Inferior parietal cortex (tissue), 1 donor: ENCODE data around the gene FAAP100.
A peak's percentile ranks its signal among the peaks of the same experiment; 100 is the strongest.

Experiments used
- DNase-seq: peaks from one replicate; pipeline ENCODE4 v3.0.0-alpha.2; 2016; ENCODE audit errors: extremely low spot score

The FAAP100 gene

DNA sequence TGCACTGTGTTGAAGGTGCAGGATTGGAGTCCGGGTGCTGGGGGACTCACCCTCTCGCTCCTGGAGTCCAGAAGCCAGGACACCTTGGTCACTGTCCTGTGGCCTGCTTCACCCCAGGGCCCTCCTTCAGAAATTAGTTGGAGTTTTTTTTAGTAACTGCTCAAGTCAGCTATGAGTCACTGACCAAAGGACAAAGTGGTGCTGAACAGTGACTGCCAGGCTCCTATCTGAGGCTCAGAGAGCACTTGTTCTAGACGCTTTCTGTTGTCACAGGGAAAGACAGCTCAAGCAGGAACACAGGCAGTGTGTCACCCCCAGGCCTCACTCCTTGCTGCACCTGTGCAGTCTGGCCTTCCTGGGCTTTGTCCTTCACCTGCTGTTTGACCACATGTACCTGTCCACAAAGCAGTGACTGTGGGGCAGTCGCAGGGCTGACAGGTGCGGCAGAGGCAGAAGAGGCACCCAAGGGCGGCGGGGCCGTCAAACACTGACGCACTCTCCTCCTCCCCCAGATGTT lies 4.1 kb upstream of the FAAP100 start:
- DNase-seq = no peak

DNA sequence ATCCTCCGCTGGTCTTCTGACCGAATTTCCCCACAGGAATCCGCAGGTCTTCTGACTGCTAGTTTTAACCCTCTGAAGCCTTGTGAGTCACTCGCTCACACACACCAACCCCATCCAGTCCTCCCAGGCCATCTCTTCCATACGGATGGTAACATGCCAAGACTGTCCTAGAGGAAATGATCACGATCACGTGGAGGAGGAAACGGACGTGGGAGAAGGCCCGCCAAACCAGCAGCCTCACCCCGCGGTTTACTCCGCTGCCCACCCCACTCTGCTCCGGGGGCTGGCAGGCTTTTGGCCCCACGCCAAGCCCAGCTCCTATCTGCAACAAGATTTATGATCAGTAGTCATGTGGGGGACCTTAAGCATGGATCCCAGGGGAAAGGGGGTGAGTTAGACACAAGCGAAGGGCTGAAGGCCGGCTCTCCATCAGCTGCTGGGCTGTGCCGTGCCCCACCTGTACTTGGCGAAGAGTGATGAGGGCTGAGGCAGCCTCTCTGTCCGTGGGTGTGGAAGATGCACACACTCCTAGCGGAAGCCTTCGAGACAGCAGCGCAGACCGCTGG lies 1.5 kb upstream of the FAAP100 start:
- peak; percentile 22 for DNase-seq

- DNase-seq = peak; percentile 28
These were observed 964 bp upstream of the FAAP100 start for GRCh38 chr17:81553018-81553615.

GRCh38 chr17:81551458-81552243 lies 502 bp downstream of the FAAP100 start:
- DNase-seq = no peak

DNA sequence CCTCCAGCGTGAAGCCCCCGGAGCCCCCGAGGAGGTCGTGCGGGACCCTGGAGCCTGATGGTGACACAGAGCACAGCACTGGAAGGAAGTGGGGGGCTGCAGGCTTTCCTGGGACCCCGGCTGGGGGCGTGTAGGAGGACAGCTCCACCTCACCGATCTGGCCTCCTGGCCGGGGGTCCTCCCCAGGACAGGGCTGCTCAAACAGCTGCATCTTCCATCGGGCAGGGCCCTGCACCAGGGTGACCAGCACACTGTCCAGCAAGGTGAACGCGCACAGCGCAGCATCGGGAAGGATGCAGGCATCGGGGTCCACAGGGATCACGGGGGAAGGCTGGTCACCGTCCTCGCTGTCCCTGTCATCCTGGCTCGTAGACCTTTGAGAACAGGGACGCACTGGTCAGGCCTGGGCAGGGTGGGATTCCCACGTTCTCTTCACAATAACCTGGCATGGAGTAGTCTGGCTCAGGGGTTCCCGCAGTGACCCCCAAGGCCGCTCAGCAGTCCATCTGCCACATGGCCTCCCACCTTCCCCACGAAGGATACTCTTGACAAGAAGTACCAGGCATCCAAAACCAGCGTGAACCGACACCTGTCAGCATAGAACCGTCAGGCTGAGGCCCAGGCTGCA lies 1.2 kb downstream of the FAAP100 start:
- no peak for DNase-seq

DNA sequence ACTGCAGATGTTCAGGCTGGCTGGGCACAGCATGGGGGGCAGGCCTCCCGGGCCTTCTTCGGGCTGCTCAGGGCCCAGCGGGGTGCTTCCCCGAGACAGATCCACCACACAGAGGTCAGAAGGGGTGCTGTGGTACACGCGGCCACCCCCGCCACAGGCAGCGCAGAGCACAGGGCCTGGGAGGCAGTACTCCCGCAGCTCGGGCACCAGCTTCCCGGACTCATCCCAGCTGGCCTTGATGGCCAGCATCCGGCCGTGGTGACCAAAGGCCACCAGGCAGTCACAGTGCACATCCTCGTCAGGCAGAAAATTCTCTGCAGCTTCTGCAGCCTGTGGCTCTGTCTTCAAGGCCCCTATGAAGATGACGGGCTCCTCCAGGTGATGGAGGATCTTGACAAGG lies 1.9 kb downstream of the FAAP100 start:
- no peak for DNase-seq

DNA sequence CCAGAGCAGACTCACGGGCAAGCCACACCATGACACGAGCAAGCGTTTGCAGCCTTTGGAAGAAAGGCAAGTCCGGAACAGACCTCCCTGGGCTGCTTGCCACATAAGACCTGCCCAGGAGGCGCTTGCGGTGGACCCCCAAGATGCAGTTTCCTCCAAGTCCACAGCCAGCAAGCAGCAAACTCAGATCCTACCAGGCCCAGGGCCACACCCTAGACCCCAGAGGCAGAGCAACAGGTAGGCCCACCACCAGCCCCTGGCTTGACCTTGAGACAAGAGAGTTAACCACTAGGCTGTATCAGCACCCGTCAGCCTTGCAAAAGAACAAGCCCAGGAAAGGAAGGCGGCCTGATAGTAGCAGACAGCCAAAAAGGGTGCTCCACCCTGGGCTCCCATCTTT lies 2.3 kb downstream of the FAAP100 start:
- DNase-seq = no peak

DNA sequence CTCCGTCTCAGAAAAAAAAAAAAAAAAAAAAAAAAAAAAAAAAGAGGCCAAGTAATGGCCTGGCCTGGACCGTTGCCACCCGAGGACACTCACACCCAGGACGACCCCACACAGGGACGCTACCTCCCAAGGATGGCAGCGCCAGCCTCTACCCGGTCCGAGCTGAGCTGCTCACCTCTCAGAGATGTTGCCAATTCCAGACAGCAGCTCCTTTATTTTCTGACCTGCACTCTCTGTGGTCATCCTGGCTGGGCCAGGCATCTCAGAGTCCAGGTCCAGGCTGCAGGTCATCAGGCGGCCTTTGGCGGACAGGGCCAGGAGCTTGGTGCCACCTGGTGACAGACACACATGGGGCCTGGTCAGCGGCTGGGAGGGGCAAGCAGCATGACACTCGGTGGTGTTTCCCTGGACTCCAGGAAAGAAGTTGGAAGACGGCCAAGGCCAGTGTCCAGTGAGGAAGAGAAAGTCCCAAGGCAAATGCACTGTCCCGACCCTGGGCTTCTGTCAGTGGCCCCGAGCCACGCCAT lies 3.1 kb downstream of the FAAP100 start:
- no peak for DNase-seq

- no peak for DNase-seq
These were observed 4.6 kb downstream of the FAAP100 start for GRCh38 chr17:81547614-81547982.

GRCh38 chr17:81546906-81547613 lies 5.1 kb downstream of the FAAP100 start:
- DNase-seq = no peak

DNA sequence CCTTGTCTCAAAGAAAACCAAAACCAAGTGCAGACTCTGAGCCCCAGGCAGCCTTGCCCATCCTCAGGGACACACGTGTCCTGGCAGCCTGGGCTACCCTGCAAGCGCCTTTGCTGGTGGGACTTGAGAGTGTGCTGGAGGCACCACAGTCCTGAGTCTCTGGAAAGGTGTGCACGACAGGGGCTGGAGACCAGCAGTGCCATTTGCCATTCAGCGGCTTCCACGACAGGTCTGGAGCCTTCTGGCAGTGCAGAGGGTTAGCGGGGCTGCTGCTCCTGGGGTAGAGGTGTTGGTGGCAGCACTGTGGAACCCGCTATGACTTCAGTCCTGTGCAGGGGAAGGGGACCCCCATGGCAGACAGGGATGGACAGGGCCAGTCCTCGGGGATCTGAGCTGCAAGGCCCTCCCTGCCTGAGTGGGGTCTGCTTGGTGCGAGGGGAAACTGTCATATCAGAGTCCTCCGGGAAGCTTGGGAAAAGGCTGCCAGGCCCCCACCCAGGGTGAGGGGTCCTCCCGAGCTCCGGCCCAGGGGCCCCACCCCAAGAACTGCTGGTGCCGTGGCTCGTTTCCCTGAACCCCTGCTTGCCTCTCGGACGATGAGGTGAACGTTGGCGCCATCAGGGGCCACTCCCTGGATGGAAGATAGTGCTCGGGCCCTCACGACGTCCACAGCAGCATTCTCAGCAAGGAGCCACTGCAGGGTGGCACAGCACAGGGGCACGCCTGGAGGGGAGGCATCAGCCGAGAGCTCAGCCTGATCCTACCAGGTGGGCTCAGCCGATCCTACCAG lies 6.8 kb downstream of the FAAP100 start:
- DNase-seq = no peak

DNA sequence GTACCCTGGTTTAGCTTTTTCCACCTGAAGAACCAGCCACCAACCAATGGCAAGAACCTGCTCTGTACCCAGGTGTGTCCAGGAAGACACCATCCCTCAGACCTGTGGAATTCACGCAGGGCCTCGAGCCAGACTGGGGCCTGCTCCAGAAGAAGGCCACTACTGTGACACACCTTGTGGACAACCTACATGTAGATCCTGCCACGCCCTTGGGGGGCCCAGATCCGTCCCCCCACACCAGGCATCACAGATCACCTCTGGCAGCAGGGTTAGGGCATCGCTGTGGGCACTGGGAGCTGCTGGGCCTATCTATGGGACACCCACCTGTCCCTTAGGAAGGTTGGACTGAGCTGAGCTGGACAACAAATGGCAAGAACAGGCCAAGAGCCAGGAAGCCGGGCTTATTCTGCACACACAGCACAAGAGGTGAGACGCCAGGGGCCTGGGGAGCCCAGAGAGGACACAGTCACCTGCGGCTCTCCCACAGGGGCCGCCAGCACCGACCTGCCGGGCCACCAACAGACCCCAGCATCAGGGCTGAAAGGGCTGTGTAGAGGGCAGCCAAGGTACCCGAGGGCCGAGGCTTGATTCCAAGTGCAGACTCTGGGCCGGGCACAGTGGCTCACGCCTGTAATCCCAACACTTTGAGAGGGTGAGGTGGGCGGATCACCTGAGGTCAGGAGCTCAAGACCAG lies 7.7 kb downstream of the FAAP100 start:
- no peak for DNase-seq

DNA sequence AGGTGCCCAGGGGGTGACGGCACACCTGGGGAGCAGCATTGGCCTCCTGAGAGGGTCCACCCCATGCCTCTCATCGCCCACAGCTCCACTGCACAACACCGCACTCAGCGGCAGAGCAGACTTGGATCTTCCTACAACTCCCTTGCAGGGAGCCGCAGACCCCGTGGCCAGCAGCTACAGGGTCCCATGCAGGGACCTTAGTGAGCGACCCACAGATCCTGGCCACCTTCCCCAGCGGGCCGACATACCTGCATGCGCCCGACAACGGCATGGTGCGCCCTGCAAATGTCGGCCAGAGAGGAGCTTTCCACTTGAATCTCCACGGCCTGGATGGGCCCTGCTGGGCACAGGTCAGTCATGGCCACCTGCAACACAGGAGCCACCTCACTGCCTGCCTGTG lies 8.4 kb downstream of the FAAP100 start:
- no peak for DNase-seq

DNA sequence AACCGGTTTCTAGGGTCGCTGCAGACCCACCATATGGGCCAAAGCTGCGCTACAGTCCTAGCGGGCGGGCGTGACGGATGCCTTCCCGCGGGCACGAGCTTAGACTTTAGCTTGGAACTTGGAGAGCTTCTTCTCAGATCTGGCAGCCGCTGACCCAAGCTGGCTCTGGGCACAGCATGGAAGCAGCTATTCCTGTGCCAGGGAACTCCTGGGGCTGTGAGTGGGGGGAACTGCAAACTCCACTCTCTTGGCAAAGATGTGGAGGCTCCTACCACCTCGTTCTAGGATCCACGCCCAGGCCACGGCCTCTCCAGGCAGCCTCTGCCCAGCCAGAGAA lies 8.8 kb downstream of the FAAP100 start:
- no peak for DNase-seq

- no peak for DNase-seq
These were observed 9.5 kb downstream of the FAAP100 start for GRCh38 chr17:81542431-81543338.

- no peak for DNase-seq
These were observed 11.0 kb downstream of the FAAP100 start for GRCh38 chr17:81541123-81541522.

GRCh38 chr17:81540676-81541027 lies 11.5 kb downstream of the FAAP100 start:
- DNase-seq = no peak

GRCh38 chr17:81539961-81540675 lies 12.0 kb downstream of the FAAP100 start:
- no peak for DNase-seq

DNA sequence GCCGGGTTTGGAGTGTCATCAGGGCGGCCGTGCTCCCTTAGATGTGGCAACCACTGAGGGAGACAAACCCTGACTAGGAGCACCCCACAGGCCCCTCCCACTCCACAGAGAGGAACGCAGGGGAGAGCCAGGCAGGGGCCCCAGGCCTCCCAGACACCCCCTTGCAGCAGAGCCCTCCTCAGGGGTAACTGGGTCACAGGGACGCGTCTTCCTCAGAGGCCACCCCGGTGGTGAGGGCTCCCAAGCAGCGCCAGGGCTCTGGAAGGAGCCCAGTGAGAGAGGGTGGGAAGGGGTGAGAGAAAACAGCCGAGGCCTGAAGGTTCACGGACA lies 12.6 kb downstream of the FAAP100 start:
- DNase-seq = no peak
